ENCODE measurements around the gene ADAMTS10. TPM values are rescaled to one million over a fixed set of nuclear protein-coding genes. Genes with fewer than 3 reads are reported as not detected.

The ADAMTS10 gene
- total and polyA plus RNA-seq, 2 of the 13 experiments (the other 11 are each of a cell fraction or from before 2014, with no cell fraction given), result 0.49 to 1.7 TPM

DNA sequence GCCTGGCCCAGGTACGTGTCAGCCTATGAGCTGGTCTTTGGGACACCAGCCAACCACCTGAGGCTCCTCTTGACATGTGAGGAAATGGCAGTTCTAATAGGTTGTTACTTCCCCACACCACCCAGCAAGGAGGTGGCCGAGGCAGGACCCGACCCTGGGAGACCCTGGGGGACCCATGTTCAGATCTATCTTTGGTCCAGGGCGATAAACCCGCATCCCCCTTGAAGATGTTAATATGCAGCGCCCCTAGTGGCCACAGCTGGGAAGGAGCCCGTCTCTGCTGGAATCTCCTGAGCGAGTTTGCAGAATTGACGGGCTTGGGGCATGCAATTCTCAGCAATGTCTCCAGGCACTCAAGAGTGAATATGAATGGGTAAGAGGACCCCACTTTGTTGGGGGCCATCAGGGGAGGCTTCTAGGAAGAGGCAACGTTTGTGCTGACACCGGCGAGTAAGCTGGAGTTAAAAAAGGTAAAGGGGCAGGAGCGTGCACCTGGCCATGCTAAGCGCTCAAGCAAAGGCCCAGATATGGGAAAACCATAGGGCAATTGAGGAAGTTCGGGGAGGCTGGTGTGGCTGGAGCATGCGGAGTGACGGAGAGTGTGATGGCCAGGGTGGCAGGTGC lies 31.8 kb downstream of the ADAMTS10 start (continued):
- TF ChIP-seq, protein P1, sequence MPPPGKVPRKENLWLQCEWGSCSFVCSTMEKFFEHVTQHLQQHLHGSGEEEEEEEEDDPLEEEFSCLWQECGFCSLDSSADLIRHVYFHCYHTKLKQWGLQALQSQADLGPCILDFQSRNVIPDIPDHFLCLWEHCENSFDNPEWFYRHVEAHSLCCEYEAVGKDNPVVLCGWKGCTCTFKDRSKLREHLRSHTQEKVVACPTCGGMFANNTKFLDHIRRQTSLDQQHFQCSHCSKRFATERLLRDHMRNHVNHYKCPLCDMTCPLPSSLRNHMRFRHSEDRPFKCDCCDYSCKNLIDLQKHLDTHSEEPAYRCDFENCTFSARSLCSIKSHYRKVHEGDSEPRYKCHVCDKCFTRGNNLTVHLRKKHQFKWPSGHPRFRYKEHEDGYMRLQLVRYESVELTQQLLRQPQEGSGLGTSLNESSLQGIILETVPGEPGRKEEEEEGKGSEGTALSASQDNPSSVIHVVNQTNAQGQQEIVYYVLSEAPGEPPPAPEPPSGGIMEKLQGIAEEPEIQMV (CRISPR knock-in tag; IDR thresholded peaks at IDR 0.05; ENCODE audit: low read depth), result no peak
- TF ChIP-seq ZNF350 (CRISPR knock-in tag; IDR thresholded peaks at IDR 0.05; ENCODE audit: borderline replicate concordance, low read depth) (peak; percentile 40; the same call in 1 of the 2 replicates), MED13 (CRISPR knock-in tag; IDR thresholded peaks at IDR 0.05) (no peak), PHF21A (CRISPR knock-in tag; IDR thresholded peaks at IDR 0.05) (no peak), SP1 (IDR thresholded peaks at IDR 0.05) (no peak), SP1 (CRISPR knock-in tag; IDR thresholded peaks at IDR 0.05) (no peak), GABPB1 (CRISPR knock-in tag; IDR thresholded peaks at IDR 0.05) (no peak), ZSCAN29 (CRISPR knock-in tag; conservative IDR thresholded peaks at IDR 0.05) (no peak), RBM22 (optimal IDR thresholded peaks at IDR 0.05; ENCODE audit: low read length) (no peak), NFKB2 (CRISPR knock-in tag; IDR thresholded peaks at IDR 0.05; ENCODE audit: borderline replicate concordance) (0 out of 2 replicates have a peak, but pooled peaks have one; percentile 44), FOXC1 (CRISPR knock-in tag; IDR thresholded peaks at IDR 0.05; ENCODE audit: borderline replicate concordance) (no peak), KLF6 (CRISPR knock-in tag; IDR thresholded peaks at IDR 0.05) (no peak), SKI (IDR thresholded peaks at IDR 0.05; ENCODE audit: partially characterized antibody) (no peak), ZNF225 (CRISPR knock-in tag; IDR thresholded peaks at IDR 0.05) (no peak), STAG1 (CRISPR knock-in tag; IDR thresholded peaks at IDR 0.05) (peak; percentile 62), CREB1 (IDR thresholded peaks at IDR 0.05) (no peak), CREB1 (CRISPR knock-in tag; IDR thresholded peaks at IDR 0.05) (no peak), ZNF263 (CRISPR knock-in tag; IDR thresholded peaks at IDR 0.05) (0 out of 2 replicates have a peak, but pooled peaks have one; percentile 29)
- TF ChIP-seq, protein P2, sequence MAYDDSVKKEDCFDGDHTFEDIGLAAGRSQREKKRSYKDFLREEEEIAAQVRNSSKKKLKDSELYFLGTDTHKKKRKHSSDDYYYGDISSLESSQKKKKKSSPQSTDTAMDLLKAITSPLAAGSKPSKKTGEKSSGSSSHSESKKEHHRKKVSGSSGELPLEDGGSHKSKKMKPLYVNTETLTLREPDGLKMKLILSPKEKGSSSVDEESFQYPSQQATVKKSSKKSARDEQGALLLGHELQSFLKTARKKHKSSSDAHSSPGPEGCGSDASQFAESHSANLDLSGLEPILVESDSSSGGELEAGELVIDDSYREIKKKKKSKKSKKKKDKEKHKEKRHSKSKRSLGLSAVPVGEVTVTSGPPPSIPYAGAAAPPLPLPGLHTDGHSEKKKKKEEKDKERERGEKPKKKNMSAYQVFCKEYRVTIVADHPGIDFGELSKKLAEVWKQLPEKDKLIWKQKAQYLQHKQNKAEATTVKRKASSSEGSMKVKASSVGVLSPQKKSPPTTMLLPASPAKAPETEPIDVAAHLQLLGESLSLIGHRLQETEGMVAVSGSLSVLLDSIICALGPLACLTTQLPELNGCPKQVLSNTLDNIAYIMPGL (CRISPR knock-in tag; IDR thresholded peaks at IDR 0.05; ENCODE audit: borderline replicate concordance in 1 of 2, low read depth in 1 of 2), result peak in 1 of 2 experiments; percentile 17; a peak in 1 of 4 replicates
- TF ChIP-seq, protein P3, sequence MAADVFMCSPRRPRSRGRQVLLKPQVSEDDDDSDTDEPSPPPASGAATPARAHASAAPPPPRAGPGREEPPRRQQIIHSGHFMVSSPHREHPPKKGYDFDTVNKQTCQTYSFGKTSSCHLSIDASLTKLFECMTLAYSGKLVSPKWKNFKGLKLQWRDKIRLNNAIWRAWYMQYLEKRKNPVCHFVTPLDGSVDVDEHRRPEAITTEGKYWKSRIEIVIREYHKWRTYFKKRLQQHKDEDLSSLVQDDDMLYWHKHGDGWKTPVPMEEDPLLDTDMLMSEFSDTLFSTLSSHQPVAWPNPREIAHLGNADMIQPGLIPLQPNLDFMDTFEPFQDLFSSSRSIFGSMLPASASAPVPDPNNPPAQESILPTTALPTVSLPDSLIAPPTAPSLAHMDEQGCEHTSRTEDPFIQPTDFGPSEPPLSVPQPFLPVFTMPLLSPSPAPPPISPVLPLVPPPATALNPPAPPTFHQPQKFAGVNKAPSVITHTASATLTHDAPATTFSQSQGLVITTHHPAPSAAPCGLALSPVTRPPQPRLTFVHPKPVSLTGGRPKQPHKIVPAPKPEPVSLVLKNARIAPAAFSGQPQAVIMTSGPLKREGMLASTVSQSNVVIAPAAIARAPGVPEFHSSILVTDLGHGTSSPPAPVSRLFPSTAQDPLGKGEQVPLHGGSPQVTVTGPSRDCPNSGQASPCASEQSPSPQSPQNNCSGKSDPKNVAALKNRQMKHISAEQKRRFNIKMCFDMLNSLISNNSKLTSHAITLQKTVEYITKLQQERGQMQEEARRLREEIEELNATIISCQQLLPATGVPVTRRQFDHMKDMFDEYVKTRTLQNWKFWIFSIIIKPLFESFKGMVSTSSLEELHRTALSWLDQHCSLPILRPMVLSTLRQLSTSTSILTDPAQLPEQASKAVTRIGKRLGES (CRISPR knock-in tag; IDR thresholded peaks at IDR 0.05; ENCODE audit: borderline replicate concordance), result no peak
- TF ChIP-seq, protein P4, sequence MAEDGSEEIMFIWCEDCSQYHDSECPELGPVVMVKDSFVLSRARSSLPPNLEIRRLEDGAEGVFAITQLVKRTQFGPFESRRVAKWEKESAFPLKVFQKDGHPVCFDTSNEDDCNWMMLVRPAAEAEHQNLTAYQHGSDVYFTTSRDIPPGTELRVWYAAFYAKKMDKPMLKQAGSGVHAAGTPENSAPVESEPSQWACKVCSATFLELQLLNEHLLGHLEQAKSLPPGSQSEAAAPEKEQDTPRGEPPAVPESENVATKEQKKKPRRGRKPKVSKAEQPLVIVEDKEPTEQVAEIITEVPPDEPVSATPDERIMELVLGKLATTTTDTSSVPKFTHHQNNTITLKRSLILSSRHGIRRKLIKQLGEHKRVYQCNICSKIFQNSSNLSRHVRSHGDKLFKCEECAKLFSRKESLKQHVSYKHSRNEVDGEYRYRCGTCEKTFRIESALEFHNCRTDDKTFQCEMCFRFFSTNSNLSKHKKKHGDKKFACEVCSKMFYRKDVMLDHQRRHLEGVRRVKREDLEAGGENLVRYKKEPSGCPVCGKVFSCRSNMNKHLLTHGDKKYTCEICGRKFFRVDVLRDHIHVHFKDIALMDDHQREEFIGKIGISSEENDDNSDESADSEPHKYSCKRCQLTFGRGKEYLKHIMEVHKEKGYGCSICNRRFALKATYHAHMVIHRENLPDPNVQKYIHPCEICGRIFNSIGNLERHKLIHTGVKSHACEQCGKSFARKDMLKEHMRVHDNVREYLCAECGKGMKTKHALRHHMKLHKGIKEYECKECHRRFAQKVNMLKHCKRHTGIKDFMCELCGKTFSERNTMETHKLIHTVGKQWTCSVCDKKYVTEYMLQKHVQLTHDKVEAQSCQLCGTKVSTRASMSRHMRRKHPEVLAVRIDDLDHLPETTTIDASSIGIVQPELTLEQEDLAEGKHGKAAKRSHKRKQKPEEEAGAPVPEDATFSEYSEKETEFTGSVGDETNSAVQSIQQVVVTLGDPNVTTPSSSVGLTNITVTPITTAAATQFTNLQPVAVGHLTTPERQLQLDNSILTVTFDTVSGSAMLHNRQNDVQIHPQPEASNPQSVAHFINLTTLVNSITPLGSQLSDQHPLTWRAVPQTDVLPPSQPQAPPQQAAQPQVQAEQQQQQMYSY (CRISPR knock-in tag; IDR thresholded peaks at IDR 0.05), result no peak

All from HepG2 (cell line).